Measurements from ENCODE around the gene CD300LB.

DNA sequence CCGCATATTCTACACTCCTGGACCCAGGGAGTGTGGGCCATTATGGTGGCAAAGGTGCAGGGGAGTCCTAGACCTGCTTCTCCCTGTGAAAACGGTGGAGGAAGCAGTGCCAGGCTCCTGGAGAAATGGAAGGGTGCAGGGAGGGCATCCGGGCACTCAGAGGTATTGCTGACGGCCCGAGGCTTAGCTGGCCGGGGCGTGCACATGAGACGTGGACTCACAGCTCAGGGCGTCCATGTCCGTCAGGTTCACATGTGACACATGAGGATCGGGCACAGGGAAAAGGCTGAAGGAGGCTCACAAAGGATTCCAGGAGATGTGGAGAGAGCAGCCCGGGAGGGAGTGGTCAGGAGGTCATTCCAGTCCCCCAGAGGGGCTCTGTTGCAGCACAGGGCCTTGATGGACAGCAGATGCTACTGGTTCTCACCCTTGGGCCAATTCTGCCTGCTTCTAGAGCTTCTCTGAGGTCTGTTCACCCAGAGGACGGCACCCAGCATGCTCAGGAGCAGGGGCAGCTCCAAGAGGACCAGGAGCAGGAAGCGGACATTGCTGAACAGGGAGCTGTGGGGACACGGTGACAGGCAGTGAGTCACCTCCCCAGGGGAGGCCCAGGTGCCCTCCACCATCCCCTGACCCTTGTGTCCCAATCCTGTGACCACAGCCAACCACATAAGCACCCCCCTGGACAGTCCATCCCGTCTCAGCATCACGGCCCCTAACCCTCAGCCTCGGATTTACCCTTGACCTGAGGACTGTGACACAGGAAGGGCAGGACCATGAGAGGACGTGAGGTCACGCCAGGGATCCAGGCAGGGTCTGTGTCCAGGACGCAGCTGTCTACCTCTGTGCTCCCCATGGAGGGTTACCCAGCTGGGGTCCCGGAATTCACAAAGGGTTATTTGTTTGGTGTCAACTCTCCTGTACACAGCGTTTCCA, 10.2 kb upstream of the CD300LB start:
- TF ChIP-seq SUZ12 (IDR thresholded peaks at IDR 0.05; ENCODE audit: extremely low read depth, insufficient read depth, insufficient read length): no peak
- TF ChIP-seq YY1 (IDR thresholded peaks at IDR 0.05; ENCODE audit: insufficient read depth, insufficient read length): no peak
- TF ChIP-seq ZNF274 (IDR thresholded peaks at IDR 0.05; ENCODE audit: low read depth, low read length): no peak

All from NT2/D1 (cell line).